ENCODE data around the gene HOXB1. TPM values are rescaled to one million over a fixed set of nuclear protein-coding genes. Genes with fewer than 3 reads are reported as not detected.

HOXB1 gene
- not detected for polyA plus RNA-seq (2013, experiment 1 of 2; ENCODE audit: insufficient read length)
- polyA plus RNA-seq (2013, experiment 2 of 2; ENCODE audit: insufficient read length) = not detected

DNA sequence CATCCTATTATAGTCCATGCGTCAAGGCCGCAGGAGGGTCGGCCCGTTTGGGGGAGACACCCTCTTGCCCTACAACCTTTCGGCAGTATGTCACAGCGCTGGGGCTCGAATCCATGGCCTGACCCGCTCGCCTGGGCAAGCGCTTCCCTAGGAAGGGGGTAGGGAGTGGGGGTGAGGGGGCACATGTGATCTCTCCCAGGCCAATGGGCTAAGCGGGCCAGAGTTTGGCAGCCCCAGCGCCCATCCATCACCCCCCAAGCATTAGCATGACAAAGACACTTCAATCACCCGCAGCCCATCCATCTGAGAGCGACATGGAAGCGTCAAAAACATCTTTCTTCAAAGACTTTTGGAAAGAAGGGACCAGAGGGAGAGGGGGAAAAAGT, at the start of gene HOXB1:
Gene HOXB1, minus strand, starts transcription at position 125 of the 386 bp plus-strand sequence. Its CDS starts 107 bp downstream, at position 18.
- DNase-seq = no peak

DNA sequence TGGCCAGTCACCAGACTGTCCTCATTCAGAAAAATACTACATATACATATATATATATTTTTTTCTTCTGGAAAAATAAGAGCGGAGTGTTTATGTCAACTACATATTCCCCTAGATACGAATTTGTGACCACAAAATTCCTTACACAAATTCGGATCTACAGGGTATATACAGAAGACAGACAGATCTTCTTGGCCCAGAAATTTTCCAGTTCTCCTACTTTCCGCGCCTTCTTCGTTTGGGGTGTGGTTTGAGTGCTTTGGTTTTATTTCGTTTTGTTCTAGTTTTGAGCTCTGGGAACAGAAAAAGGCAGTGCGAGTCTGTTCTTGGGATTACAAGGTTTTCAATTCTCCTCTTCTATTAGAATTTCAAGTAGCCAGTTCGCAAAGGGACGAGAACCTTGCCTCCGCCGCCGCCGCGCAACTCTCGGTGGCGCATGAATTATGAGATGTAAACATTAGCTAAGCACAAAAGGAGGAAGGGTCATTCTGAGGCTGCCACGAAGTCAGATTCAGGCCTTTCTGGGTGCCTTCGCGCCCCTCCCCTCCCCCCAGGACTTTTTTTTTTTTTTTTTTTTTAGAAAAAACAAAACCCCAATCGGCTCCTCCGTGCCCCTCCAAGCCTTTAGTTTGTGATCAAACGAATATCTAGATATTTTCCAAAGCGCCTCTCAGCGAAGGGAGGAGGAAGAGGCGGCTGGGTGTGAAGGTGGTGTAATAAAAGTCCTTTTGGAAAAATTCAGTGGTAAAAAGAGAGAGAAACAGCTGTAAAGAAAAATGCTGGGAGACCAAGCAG, 49.1 kb upstream of the HOXB1 start:
- no peak for DNase-seq

DNA sequence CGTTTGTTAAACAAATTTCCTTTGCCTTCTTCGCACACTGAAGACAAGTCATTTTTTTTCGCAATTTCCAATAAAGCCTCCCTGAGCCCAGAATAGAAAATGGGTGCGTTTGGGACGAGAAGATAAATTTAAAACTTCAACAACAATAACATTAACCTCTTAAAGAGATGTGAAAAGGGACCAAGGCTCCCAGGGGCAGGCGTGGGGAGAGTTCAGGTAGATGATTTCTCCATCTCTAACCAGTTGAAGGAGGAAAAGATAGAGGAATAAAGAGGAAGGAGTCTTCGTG, 48.6 kb upstream of the HOXB1 start:
- no peak for DNase-seq

DNA sequence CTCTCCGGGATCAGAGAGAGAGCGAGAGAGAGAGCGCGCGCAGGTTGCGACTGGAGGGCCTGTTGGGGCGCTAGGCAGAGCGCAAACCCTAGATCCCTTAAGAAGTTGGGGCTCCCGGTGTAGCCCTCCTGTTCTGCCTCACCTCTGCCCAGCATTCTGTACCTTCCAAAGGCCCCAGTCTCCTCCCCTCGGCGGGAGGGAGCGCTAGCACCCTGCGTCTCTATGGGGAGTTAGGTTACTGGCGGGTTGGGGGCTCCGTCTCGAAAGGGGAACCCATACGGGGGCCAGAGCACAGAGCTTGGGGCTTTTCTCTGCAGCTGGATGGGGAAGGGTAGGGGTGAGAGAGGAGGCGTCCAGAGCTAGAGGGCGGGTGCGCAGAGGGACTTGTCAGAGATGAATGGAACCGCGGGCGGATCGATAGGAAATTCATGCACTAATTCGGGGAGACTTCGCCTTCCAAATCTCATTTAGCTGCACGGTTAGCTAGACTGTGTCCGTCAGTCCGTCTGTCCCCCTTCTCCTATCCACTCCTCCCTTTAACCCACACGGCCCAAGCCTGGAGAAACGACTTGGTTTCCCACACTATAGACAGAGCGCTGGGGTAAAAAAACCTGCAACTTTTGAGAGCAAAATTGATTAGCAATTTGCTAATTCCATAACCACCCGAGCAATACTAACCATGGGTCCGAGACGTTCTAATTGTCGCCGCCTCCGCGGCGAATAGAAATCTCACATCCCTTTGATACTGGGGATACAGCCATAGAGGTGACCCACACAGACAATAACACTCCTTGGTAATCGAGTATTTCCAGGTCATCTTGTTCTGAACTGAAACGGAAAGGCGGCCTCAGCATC, 48.0 kb upstream of the HOXB1 start:
- no peak for DNase-seq

DNA sequence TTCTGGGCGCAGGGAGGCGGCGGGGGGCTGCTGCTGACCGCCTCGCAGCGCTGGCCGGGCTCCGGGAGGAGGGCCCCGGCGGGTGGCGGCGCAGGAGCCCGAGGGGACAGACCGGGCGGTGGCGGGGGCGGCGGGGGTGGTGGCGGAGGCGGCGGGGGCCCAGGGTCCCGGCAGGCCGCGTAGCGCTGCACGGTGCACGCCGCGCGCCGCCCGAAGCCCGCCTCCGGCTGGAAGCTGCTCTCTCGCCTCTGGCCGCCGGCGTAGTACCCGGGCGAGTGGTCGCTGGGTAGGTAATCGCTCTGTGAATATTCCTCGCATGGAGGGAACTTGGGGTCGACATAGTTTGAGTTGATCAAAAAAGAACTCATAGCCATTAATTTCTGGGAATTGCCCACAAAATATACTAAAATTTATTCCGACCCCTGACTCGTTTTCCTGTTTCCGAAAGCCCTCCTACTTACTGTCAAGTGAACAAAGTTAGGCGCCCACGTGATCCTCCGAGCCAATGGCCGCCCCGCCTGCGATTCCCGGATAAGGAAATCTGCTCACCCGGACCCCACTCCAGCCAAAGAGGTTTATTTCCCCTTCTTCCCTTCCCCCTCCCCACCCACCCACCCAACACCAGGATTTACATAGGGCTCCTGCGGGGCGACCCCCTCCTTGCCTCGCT, 47.3 kb upstream of the HOXB1 start, which contains the start of gene HOXB4:
Gene HOXB4, minus strand, starts transcription at position 405 of the 670 bp plus-strand sequence. Its CDS starts 31 bp downstream, at position 374.
- DNase-seq = peak; percentile 71

DNA sequence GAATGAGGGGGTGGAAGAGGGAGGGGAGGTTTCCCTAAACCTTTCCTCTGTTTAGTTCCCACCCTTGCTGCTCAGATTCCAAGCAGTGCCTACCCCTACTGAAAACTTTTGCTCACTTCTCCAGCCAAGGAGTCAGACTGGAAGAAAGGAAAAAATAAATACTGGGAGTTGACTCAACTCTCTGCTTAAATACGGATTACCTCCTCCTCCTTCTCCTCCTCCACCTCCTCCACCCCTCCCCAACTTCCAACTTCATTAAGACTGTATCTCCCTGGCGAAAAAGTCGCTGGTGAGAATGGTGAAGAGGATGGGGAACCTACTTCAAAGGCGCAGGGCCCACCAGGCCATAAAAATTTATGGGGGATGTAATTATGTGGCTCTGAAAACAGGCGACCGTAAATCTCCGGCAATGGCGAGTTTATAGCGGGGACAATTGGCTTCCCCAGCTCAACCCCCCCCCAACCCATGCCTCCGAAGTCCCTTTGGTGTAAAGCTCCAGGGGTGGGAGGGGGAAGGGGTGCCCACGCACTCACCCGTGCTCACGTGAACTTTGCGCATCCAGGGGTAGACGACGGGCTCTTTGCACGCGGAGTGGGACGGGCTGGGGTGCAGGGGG, 46.6 kb upstream of the HOXB1 start:
- DNase-seq = no peak

DNA sequence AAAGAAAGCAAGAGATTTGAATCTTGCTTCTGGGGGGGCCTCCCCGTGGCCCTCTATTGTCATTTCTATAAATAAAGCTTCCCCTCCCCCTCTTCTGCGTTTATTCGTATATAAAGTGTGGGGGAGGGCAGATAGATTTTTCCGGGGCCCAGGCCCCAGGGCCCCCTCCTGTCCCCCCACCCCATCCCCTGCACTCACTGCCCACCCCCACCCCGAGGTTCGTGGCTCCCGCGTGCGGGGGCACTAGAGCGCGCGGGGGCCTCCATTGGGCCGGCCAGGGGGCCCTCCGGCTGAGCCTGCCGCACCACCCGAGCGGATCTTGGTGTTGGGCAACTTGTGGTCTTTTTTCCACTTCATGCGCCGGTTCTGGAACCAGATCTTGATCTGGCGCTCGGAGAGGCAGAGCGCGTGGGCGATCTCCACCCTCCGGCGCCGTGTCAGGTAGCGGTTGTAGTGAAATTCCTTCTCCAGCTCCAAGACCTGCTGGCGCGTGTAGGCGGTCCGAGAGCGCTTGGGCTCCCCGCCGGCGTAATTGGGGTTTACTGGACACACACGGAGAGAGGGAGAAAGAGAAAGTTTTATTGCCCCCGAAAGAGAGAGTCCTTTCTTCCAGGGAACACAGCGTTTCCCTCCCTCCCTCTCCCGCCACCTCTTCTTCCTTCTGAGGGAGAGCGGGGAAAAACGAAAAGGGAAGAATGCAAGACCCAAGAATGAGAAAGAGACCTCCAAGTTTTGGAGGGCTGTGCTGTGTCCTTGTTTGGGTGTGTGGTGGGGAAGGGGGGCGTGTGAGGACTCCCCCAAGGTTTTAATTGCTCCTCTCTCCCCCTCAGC, 45.9 kb upstream of the HOXB1 start:
- DNase-seq = no peak

DNA sequence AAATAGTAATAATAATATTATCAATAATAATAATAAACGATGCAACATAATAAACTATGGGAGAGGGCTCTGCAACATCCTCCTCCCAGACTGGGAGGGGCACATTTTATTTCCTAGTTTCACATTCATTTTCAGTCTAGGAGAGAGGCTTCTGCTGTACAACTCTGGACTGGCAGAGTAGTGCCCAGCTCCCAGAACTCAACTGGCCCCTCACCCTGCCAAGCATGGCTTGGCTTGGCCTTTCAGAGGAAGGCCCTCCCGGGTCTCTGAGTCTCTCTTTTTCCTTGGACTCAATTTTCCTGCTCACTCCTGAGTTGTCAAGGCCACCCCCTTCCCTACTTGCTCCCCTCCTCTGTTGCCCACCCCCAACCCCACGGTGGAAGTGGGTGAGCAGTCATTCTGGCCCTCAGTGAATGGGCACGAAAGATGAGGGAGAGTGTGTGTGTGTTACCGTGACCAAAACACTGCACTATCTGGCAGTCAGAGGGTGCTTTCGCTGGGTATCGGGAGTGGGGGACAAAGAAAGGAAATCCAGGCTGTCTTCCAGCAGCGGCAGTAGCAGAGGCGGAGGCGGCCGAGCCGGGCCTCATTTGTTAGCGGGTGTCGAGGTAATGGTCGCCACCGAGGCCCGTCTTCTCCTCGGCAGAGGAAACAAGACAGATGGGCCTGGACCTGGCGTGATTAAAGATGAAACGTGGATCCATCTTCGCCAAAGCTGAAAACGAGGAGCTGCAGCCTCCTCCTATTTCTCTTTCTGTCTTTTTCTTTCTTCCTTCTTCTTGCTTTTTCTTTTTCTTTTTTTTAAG, 45.1 kb upstream of the HOXB1 start:
- no peak for DNase-seq

DNA sequence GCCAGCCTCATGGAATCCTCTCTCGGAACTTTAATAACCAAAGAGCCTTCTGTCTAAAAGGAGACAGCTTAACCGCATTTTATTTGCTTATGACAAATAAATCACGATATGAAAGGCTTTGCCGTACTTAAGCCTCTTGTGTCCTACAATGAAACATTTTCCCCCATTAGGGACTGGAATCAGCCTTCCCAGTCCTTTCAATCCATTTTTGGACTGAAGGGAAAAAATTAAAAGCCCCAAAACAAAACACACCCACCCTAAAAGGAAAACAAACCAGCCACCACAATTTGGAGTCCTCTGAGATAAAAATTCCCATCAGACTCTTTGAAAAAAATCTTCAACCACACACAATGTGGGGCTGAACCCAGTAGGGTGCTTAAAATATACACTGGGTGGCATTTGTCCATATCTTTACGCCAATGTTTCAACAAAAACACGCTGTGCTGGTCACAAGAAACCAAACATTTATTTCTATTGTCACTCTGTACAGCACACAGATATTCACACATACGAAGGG, 44.3 kb upstream of the HOXB1 start:
- DNase-seq = no peak

DNA sequence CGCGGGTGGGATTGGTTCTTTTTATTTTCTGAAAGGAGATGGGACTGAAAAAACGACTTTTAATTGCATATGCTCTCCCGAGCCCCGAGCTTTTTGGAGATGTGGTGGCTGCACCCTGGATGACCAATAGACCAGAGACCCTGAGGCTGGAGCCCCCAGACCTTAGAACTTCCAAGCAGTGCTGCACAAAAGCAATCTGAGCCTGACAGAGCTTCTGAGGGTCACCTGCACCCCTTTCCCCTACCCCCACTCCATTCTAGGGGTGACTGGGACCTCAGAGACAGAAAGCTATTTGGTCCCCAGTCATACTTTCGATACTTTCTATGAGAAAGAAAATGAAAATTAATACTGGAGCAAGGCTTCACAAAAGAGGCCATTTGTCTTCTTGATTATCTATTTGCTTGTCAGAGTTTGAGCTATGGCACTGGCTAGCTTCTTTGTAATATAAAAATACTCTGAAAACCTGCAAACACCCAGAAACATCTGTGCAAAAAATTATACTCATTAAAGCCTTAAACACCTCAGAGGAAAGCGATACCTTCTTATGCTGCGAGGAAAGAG, 43.8 kb upstream of the HOXB1 start:
- no peak for DNase-seq

DNA sequence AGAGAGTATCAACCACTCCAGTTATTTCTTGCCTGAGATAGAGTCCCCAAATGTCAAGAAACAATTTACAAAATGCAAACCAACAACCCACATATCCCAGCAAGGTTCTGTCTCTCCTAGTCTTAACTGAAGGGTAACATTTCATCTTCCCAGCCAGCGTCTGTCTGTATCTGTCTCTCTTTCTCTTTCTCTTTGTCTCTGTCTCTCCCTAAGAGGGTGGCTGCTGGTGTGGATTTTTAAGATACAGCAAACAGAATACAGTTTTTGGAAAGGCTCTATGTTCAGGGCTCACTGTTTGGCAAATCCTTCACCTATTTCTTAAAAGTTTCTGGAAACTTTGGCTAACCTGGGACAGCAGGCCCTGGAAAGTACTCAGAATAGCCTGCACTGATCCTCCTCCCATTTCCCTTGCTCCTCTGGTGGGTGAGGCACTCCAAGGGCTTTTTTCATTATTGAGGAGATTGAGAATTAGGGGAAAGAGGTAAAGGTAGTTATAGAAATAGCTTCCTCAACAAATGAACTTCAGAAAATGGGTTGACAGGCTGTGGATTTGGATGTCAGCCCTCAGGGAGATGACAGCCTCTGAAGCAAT, 41.1 kb upstream of the HOXB1 start:
- no peak for DNase-seq

DNA sequence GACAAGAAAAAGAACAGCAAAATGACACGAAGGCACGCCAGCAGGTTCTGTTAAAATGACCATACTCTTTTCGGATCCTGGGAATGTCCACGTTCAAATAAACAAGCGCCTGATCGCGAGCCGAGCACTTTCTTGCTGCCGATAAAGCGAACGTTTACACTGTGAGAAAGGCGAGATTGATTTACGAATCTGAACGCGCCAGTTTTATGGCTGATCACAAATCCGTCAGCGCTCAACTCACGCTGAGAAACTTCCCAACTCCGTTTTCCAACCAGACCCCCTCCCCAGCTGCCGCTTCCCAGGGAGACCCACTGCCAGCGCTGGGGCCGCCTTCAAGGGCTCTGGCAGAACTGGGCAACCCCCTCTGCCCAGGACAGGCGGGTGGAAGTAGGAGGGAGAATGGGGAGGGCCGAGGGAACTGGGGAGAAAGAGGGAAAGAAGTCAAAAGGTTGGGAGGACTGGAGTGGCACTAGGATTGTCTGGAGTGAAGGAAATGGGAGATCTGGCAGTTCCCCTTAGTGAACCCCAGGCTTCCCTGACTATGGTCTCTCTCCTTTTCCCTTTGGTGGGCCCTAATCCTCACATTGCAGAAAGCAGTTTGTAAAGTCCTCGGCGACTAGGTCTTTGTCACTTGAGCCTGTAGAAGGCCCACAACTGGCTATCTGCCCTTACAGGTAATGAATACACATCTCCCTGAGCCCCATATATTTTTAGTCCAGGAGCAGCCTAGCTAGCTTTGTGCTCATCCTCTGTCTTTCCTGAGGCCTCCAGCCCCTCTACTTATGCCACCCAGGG, 40.4 kb upstream of the HOXB1 start:
- no peak for DNase-seq

DNA sequence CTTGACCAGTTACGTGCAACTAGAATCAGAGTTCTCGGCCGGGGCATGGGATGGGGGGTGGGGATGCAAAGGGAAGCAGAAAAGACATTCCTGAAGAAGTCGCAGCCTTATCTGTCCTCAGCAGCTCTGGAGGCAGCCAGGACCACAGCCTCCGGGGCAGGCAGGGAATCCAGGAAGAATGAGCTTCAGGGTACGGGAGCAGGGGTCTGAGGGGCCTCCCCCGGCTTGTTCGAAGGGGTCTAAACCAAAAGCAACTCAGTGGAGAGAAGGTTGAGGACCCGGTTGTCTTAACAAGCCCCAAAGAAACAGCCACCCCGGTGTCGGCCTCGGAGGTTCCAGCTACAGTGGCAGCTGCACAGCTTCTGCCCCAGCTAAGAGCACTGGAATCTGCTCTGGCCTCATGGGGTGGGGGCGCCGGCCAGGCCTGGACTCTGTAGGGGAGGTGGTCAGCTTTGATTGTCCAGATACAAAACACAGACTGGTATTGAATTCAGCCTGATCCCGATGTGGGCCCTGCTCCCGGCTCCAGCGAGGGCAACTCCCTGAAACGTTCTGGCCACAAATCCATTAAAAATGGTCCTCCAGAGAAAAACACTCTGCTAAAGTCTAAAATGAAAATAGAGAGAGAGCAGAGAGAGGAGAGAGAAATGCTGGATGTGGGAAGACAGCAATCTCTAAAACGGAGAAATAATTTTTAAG, 39.7 kb upstream of the HOXB1 start:
- no peak for DNase-seq

DNA sequence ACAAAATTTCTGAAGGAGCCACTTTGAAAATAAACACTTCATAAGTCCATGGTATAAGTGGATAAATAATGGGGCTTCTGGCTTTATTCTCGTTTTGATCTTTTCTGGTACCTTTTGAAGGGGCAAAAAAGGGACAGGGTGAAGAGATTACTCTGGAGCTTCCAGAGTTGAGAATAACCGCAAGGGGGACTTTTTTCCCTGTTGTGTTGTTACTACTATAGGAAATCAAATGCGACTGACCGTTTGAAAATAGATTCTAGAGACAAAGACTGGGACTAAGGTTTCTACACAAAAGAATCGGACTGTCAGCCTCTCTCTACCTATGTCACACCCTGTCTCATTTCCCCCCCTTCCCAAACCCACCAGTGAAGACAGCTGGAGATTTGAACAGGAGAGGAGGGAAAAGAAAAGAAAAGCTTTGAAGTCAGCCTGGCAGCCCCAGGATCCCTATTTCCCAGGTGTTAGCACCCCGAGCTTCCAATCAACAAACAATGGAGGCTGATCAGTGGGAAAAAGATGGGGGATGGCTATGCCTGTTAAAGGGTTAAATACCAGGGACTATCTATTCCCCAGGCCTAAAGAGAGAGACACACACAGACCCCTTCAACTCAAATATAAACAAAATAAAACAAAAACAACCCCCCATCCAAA, 39.0 kb upstream of the HOXB1 start:
- DNase-seq = no peak

DNA sequence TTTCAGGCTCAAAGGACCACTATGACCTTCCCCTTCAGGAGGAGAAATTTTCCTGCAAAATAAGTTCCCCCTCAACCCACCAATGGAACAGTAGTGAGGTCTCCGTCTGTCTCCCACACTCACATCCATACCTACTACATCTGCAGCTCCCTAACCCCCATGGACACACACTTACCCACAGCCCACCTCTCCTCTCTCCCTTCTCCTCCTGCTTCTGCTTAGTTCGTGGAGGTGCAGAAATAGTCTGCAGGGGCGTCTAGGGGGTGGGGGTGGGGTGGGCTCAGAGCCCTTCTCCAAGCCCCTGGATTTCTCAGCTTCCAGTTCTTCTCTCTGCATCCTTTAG, 38.4 kb upstream of the HOXB1 start:
- DNase-seq = no peak

DNA sequence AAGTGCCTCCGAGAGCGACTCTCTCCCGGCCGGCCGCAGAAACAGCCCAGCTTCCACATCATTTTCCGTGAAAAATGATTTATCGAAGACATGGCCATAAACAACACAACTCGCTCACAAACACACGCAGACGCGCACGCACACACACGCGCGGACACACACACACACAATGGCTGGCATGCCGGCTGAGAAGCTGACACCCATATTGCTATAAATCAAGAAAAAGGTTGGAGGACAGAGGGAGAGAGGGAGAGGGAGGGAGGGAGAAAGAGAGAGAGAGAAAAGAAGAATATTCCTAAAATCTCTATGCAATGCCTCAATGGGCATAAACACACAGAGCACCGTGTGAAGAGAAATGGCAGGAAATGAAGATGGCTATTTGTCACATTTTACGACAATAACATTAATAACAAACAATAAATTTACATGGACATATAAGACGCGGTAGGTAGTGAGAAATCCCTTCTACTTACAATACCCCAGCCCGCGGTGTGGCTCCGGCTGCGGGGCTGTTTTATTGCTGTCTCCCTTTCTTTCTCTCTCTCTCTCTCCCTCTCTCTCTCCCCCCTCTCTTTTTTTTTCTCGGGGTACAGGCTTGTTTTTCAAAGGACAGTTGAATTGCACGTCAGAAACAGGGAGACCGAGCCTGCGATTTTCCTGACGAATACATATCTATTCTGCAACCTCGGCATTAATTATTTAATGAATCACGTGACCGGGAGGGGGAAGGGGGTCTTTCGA, 37.9 kb upstream of the HOXB1 start:
- DNase-seq = no peak
